ENCODE measurements around the gene ZBED6.

The ZBED6 gene

GRCh38 chr1:203835476-203835875, 40.1 kb downstream of the ZBED6 start:
- H3K27ac ChIP-seq (ENCODE audit: poor library complexity, severe bottlenecking), result no peak overlapping the region
- no peak overlapping the region for H3K4me3 ChIP-seq (ENCODE audit: severe bottlenecking)
- no peaks in the 10 kb centered on the region for H3K9me3 ChIP-seq (ENCODE audit: severe bottlenecking)
- ATAC-seq (ENCODE audit: low read depth) (no peak), DNase-seq (ENCODE audit: low spot score) (no peak)
- peaks cover 97% of the 10 kb centered on the region for H3K36me3 ChIP-seq (ENCODE audit: low read depth)
- no peak for TF ChIP-seq CTCF (IDR thresholded peaks at IDR 0.05; ENCODE audit: poor library complexity, severe bottlenecking)
- H3K4me1 ChIP-seq (ENCODE audit: insufficient read depth, poor library complexity, severe bottlenecking), result no peaks in the 10 kb centered on the region
- no peaks in the 10 kb centered on the region for H3K27me3 ChIP-seq (ENCODE audit: insufficient read depth, poor library complexity, severe bottlenecking)

- H3K36me3 ChIP-seq (ENCODE audit: low read depth), result peaks cover 86% of the 10 kb centered on the region
- TF ChIP-seq CTCF (IDR thresholded peaks at IDR 0.05; ENCODE audit: poor library complexity, severe bottlenecking), result no peak
- no peak overlapping the region for H3K4me3 ChIP-seq (ENCODE audit: severe bottlenecking)
- H3K4me1 ChIP-seq (ENCODE audit: insufficient read depth, poor library complexity, severe bottlenecking), result no peaks in the 10 kb centered on the region
- no peak overlapping the region for H3K27ac ChIP-seq (ENCODE audit: poor library complexity, severe bottlenecking)
- no peaks in the 10 kb centered on the region for H3K9me3 ChIP-seq (ENCODE audit: severe bottlenecking)
- DNase-seq (ENCODE audit: low spot score) (no peak), ATAC-seq (ENCODE audit: low read depth) (no peak)
- no peaks in the 10 kb centered on the region for H3K27me3 ChIP-seq (ENCODE audit: insufficient read depth, poor library complexity, severe bottlenecking)
These were observed 43.7 kb downstream of the ZBED6 start for GRCh38 chr1:203839081-203839480.

- ATAC-seq (ENCODE audit: low read depth), result no peak
- no peak for TF ChIP-seq CTCF (IDR thresholded peaks at IDR 0.05; ENCODE audit: poor library complexity, severe bottlenecking)
- H3K36me3 ChIP-seq (ENCODE audit: low read depth), result peaks cover 86% of the 10 kb centered on the region
These were observed 44.9 kb downstream of the ZBED6 start for GRCh38 chr1:203840208-203840808.

GRCh38 chr1:203842559-203842876, 47.1 kb downstream of the ZBED6 start:
- Histone ChIP-seq H3K27me3 (ENCODE audit: insufficient read depth, poor library complexity, severe bottlenecking) (no peaks in the 10 kb centered on the region), H3K36me3 (ENCODE audit: low read depth) (peaks cover 86% of the 10 kb centered on the region), H3K9me3 (ENCODE audit: severe bottlenecking) (no peaks in the 10 kb centered on the region), H3K27ac (ENCODE audit: poor library complexity, severe bottlenecking) (no peak overlapping the region), H3K4me1 (ENCODE audit: insufficient read depth, poor library complexity, severe bottlenecking) (no peaks in the 10 kb centered on the region), H3K4me3 (ENCODE audit: severe bottlenecking) (no peak overlapping the region)
- no peak for DNase-seq (ENCODE audit: low spot score)
- ATAC-seq (ENCODE audit: low read depth), result no peak
- no peak for TF ChIP-seq CTCF (IDR thresholded peaks at IDR 0.05; ENCODE audit: poor library complexity, severe bottlenecking)

More at GRCh38 chr1:203840208-203840808, 44.9 kb downstream of the ZBED6 start:
- no peak for DNase-seq (ENCODE audit: low spot score)
- Histone ChIP-seq H3K4me1 (ENCODE audit: insufficient read depth, poor library complexity, severe bottlenecking) (no peaks in the 10 kb centered on the region), H3K27ac (ENCODE audit: poor library complexity, severe bottlenecking) (no peak overlapping the region), H3K9me3 (ENCODE audit: severe bottlenecking) (no peaks in the 10 kb centered on the region), H3K4me3 (ENCODE audit: severe bottlenecking) (no peak overlapping the region), H3K27me3 (ENCODE audit: insufficient read depth, poor library complexity, severe bottlenecking) (no peaks in the 10 kb centered on the region)

- no peaks in the 10 kb centered on the region for H3K27me3 ChIP-seq (ENCODE audit: insufficient read depth, poor library complexity, severe bottlenecking)
- no peak for TF ChIP-seq CTCF (IDR thresholded peaks at IDR 0.05; ENCODE audit: poor library complexity, severe bottlenecking)
- H3K27ac ChIP-seq (ENCODE audit: poor library complexity, severe bottlenecking), result no peak overlapping the region
- H3K4me3 ChIP-seq (ENCODE audit: severe bottlenecking), result no peak overlapping the region
- ATAC-seq (ENCODE audit: low read depth) (no peak), DNase-seq (ENCODE audit: low spot score) (no peak)
- H3K4me1 ChIP-seq (ENCODE audit: insufficient read depth, poor library complexity, severe bottlenecking), result no peaks in the 10 kb centered on the region
- H3K9me3 ChIP-seq (ENCODE audit: severe bottlenecking), result no peaks in the 10 kb centered on the region
- H3K36me3 ChIP-seq (ENCODE audit: low read depth), result peaks cover 86% of the 10 kb centered on the region
These were observed 48.0 kb downstream of the ZBED6 start for GRCh38 chr1:203843435-203843834.
